Tibial nerve (tissue), 4 donors: Measurements from ENCODE around the gene BNIP2.

Source experiments
- CTCF ChIP-seq, 5 experiments: fragments of 200-600 bp in 3 of 5; fragments of 450-650 bp in 2 of 5; sonication (generic) in 3 of 5; IDR thresholded peaks; one replicate each; pipeline ENCODE4 v1.5.1; 2016 to 2019; ENCODE audit warnings: antibody characterized with exemption in 5 of 5, mild to moderate bottlenecking in 3 of 5, moderate library complexity in 2 of 5
- EP300 ChIP-seq, 2 donors: sonication (generic); formaldehyde crosslinking; IDR thresholded peaks; one replicate each; pipeline ENCODE4 v1.6.1; 2017; ENCODE audit warnings: antibody characterized with exemption in 2 of 2, mild to moderate bottlenecking in 1 of 2
- POLR2A ChIP-seq, 2 donors: fragments of 450-650 bp; IDR thresholded peaks; one replicate each; pipeline ENCODE4 v1.6.1; 2017; ENCODE audit warnings: antibody characterized with exemption in 2 of 2, mild to moderate bottlenecking in 2 of 2, moderate library complexity in 2 of 2

- TF ChIP-seq CTCF (IDR thresholded peaks at IDR 0.05) (no peak), POLR2A (IDR thresholded peaks at IDR 0.05) (no peak), EP300 (IDR thresholded peaks at IDR 0.05) (no peak)
Measured at GRCh38 chr15:59662260-59662659, 26.9 kb downstream of the BNIP2 start.
